HG02884 (cell line): ENCODE measurements around the gene TSGA10IP.

Experiments
- ATAC-seq: cut with Tn5 transposase; IDR thresholded peaks from one replicate; pipeline ENCODE4 v1.9.1; 2021; ENCODE audit warnings: mild to moderate bottlenecking, moderate library complexity; ENCODE audit not compliant: unreplicated experiment

TSGA10IP gene

GRCh38 chr11:65945430-65945911 is at the start of gene TSGA10IP:
TSS of gene TSGA10IP (plus strand) at chr11:65945480. CDS start at chr11:65945676, 196 bp downstream.
- ATAC-seq: no peak

GRCh38 chr11:65895482-65895981 is 49.7 kb upstream of the TSGA10IP start:
- no peak for ATAC-seq

GRCh38 chr11:65896034-65896999 is 49.0 kb upstream of the TSGA10IP start:
- ATAC-seq: no peak

- no peak for ATAC-seq
These were observed 48.2 kb upstream of the TSGA10IP start for GRCh38 chr11:65897020-65897471.

GRCh38 chr11:65898656-65899355 is 46.5 kb upstream of the TSGA10IP start:
- ATAC-seq: no peak

- ATAC-seq: no peak
These were observed 45.7 kb upstream of the TSGA10IP start for GRCh38 chr11:65899356-65900124.

DNA sequence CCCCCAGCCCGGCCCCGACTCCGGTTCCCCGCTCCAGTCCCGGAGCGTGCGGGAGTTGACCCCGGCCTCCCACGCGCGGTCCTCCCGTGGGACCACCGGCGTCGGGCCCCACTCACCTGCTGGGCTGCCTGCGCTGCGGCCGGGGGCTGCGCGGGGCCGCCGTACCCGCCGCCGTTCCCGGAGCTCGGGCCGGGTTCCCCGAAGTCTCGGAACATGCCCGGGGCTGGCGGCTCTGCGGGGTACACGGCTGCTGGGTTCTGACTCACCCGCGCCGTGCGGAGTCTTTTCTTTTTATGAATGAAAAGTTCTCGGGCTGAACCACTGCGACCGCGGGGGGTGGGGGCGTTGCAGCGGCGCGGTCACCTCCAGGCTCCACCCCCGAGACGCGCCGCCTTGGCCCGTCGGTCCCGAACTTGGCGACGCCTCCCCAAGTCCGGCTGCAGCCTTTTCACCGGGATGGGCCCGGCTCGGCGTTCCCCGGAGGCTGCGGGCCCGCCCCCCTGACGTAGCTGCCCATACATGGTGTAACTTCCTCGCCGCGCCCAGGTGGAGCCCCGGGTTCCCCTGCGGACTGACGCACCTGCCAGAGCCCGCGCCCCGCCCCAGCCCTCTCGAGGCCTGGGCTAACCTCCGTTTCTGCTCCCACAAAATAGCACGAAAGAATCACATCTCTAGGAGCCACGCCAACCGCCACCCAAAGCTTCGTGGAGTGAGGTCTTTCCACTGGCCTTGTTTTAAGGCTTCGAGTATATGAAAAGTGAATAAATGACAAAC is 45.0 kb upstream of the TSGA10IP start, which contains the start of gene FOSL1:
TSS of gene FOSL1 (minus strand) at position 264 of the 774 bp plus-strand sequence. CDS start at position 215, 49 bp downstream.
- peak; percentile 54 for ATAC-seq

DNA sequence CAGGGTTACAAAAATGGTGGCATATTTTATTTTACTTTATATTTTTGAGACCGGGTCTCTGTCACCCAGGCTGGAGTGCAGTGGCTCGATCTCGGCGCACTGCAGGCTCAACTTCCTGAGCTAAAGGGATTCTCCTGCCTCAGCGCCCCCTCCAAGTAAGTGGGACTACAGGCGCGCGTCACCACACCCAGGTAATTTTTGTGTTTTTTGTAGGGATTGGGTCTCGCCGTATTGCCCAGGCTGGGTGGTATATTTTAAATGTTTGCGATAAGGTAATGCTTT is 44.4 kb upstream of the TSGA10IP start:
- no peak for ATAC-seq

DNA sequence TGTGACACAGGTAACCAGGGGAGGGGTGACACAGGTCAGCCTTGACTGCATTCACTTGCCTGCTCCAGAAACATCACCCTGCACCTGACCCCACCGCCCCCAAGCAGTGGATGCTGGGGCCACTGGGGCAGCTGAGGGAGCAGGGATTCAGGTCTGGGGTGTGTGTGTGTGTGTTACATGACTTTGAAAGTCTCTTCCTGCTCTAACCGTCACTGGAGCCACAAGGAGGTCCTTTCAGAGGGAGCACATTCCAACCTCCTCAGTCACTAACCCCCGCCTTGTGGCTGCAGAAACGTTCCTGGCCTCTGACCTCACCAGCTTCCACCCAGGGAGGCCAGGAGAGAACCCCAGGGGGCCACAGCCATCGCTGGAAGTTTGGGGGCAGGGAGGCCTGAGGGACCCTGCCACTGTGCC is 42.2 kb upstream of the TSGA10IP start:
- no peak for ATAC-seq

- no peak for ATAC-seq
These were observed 41.6 kb upstream of the TSGA10IP start for GRCh38 chr11:65903715-65904114.

DNA sequence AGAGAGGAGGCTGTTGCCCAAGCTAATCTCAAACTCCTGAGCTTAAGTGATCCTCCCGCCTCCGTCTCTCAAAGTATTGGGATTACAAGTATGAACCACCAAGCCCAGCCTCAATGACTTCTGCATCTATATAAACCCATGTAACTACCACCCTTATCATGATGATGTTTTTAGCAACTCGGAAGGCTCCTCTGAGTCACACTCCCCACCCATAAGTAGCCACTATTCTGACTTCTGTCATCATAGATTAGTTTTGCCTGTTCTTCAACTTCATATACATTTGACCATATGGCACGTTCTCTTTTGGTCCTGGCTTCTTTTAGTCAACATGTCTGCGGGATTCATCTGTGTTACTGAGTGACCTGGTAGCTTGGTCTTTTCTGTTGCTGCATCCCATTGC is 38.7 kb upstream of the TSGA10IP start:
- ATAC-seq: no peak

GRCh38 chr11:65907878-65908277 is 37.4 kb upstream of the TSGA10IP start:
- no peak for ATAC-seq

DNA sequence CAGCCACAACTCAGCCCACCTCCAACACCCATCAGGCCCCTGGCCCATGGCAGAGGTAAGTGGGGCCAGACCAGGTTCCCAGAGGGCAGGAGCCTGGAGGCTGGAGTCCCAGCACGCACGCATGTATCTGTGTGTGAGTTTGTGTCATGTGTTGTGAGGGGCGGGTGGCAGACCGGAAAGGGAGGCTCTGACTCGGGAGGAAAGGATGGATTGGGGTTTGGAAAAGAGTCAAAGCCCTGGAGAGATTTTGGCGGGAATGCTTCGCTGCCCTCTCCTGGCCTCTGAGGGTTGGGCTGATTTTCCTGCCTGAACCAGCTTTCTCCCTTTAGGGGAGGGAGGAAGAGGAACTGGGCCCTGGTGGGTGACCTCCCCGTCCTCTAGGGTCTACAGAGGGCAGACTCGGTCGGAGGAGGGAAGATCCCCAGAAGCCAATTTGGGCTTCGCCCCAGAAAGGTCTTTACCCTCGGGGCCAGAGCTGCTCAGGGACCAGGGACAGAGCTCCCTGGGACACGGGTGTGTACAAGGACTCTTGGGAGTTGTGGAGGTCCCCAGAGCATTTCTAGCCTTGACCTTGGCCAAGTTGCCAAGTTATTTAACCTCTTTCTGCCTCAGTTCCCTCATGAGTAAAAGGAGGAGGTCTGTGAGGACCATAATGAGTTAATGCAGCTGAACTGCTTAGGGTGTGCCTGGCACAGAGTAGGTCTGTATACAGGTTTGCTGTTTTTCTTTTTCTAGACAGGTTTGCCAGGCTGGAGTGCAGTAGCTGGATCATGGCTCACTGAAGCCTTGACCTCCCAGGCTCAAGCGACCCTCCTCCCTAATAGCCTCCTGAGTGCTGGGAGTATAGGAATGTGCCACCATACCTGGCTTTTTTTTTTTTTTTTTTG is 33.4 kb upstream of the TSGA10IP start:
- ATAC-seq: no peak

GRCh38 chr11:65912845-65913244 is 32.4 kb upstream of the TSGA10IP start:
- ATAC-seq: no peak

DNA sequence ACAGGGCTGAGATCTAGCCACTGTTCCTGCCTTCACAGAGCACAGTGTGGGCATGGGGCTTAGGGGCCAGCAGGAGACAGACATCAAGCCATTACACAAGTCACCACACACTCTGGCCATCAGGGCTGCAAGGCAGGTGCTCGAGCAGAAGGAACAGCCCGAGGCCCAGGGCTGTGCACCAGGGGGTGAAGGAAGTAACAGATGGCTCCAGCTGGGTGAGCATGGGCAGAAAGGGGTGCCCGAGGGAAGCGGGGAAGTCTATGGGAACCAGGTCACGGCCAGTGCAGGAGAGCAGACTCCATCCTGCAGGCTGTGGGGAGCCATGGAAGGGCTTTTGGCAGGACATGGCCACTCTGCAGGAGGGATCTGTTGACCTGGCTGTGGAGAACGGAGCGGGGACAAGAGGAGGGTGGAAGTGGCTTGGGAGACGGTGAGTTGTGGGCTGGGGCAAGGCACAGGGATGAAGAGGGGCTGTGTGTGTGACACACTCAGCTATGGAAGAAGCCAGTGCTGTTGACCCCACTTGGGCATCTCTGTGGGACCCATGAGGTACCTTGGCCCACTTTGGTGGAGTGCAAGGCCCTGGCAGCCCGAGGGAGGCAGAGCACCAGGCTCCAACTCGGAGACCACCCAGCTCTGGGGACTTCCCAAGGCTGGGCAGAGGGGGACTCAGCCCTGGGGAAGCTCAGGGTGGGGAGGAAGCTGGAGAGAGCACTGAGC is 30.0 kb upstream of the TSGA10IP start:
- no peak for ATAC-seq

DNA sequence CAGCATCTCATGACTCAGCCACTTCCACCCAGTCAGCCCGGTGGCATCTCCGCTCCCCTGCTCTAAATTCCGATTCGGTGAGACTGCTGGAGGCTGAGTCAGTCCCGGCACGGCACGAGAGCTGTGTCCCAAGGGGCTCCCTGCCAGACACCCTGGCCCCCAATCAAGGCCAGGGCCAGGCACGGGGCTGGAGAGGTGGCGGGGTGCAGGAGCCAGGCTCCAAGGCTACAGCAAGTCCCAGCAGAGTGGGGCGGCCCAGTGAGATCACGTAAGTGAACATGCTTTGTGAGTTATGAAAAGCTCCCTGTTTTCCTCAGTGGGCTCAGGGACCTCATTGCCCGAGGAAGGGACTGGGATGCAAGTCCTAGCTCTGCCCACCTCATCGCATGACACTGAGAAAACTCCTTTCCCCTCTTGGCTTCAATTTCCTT is 29.4 kb upstream of the TSGA10IP start:
- ATAC-seq: no peak

DNA sequence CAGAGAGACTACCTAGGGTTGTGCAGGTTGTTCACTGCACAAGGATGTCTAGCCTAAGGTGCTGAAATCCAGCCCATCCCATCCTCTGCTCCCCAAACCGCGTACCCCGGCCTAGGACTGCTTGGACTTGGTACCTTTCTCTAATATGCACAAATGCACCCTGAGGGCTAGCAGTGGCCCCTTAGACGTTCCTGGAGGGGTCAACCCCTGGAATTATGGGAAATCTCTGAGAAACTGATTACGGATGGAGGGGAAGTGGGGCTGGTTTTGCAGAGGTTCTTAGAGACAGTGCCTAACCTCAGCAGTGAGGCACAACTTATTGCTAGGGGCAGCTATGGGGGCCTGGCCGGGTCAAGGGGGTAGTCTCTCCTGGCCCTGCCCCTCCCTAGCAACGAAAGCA is 28.9 kb upstream of the TSGA10IP start:
- no peak for ATAC-seq

DNA sequence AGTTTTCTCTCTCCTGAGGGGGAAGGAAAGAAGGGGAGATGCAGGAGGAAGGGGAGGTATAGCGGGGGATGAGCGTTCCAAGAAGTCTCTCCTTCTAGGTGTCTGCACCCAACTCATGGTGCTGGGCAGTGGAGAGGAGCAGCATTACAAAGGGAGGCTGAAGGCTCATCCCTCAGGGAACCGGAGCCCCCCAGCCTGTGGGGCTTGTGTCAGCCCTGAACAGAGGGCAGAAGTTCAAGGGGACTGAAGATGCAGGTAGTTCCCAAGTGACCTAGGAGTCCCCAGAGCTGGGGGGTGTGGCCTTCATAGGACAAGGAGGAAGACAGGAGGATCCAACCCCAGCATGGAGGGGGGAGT is 28.2 kb upstream of the TSGA10IP start:
- ATAC-seq: no peak
